ENCODE results near the gene YOD1. TPM values are rescaled to one million over a fixed set of nuclear protein-coding genes. Genes with fewer than 3 reads are reported as not detected.
A peak's percentile ranks its signal among the peaks of the same experiment; 100 is the strongest.

The YOD1 gene
- total and polyA plus RNA-seq, 2 of the 13 experiments (the other 11 are each of a cell fraction or from before 2014, with no cell fraction given): 3.4 to 9.1 TPM

- 0 out of 2 replicates have a peak, but pooled peaks have one; percentile 28 for TF ChIP-seq MYPOP (CRISPR knock-in tag; IDR thresholded peaks at IDR 0.05)
- no peak for TF ChIP-seq ZFP41 (CRISPR knock-in tag; IDR thresholded peaks at IDR 0.05; ENCODE audit: borderline replicate concordance)
- TF ChIP-seq, protein P1, sequence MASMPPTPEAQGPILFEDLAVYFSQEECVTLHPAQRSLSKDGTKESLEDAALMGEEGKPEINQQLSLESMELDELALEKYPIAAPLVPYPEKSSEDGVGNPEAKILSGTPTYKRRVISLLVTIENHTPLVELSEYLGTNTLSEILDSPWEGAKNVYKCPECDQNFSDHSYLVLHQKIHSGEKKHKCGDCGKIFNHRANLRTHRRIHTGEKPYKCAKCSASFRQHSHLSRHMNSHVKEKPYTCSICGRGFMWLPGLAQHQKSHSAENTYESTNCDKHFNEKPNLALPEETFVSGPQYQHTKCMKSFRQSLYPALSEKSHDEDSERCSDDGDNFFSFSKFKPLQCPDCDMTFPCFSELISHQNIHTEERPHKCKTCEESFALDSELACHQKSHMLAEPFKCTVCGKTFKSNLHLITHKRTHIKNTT (CRISPR knock-in tag; IDR thresholded peaks at IDR 0.05): no peak
- no peak for TF ChIP-seq SIN3B (IDR thresholded peaks at IDR 0.05; ENCODE audit: low read length)
- TF ChIP-seq GABPA (IDR thresholded peaks at IDR 0.05; ENCODE audit: low read depth, low read length): no peak
- TF ChIP-seq GABPA (CRISPR knock-in tag; IDR thresholded peaks at IDR 0.05; ENCODE audit: low read depth): no peak
- TF ChIP-seq TBL1XR1 (IDR thresholded peaks at IDR 0.05; ENCODE audit: borderline replicate concordance, low read length, partially characterized antibody): no peak
- TF ChIP-seq STAG1 (CRISPR knock-in tag; IDR thresholded peaks at IDR 0.05): no peak
- no peak for TF ChIP-seq RNF2 (conservative IDR thresholded peaks at IDR 0.05; ENCODE audit: low read depth)
- TF ChIP-seq ZNF556 (CRISPR knock-in tag; IDR thresholded peaks at IDR 0.05; ENCODE audit: borderline replicate concordance): no peak
- no peak for TF ChIP-seq ZSCAN30 (CRISPR knock-in tag; IDR thresholded peaks at IDR 0.05)
- TF ChIP-seq RFX5 (IDR thresholded peaks at IDR 0.05; ENCODE audit: low read depth, low read length): no peak
- 0 out of 2 replicates have a peak, but pooled peaks have one; percentile 48 for TF ChIP-seq ZNF343 (CRISPR knock-in tag; IDR thresholded peaks at IDR 0.05)
- TF ChIP-seq BATF2 (CRISPR knock-in tag; IDR thresholded peaks at IDR 0.05): no peak
- no peak for TF ChIP-seq TAF1 (CRISPR knock-in tag; IDR thresholded peaks at IDR 0.05)
- TF ChIP-seq ETV5 (CRISPR knock-in tag; IDR thresholded peaks at IDR 0.05; ENCODE audit: borderline replicate concordance): peak; percentile 90
- TF ChIP-seq ZNF704 (CRISPR knock-in tag; IDR thresholded peaks at IDR 0.05; ENCODE audit: borderline replicate concordance): no peak
- peak; percentile 33 for TF ChIP-seq YY1 (IDR thresholded peaks at IDR 0.05; ENCODE audit: insufficient read depth, insufficient replicate concordance, low read depth, low read length)
- TF ChIP-seq SNAPC2 (CRISPR knock-in tag; IDR thresholded peaks at IDR 0.05): no peak
- TF ChIP-seq AGO2 (optimal IDR thresholded peaks at IDR 0.05; ENCODE audit: low read depth, low read length): no peak
- no peak for TF ChIP-seq RBM39 (IDR thresholded peaks at IDR 0.05; ENCODE audit: low read depth, low read length, poor library complexity, severe bottlenecking)
- TF ChIP-seq ZMYM3 (CRISPR knock-in tag; IDR thresholded peaks at IDR 0.05): 0 out of 2 replicates have a peak, but pooled peaks have one; percentile 6
- peak; percentile 73 for TF ChIP-seq SAP130 (CRISPR knock-in tag; IDR thresholded peaks at IDR 0.05; ENCODE audit: low read depth)
- TF ChIP-seq ZNF572 (CRISPR knock-in tag; IDR thresholded peaks at IDR 0.05): no peak
- TF ChIP-seq, protein P2, sequence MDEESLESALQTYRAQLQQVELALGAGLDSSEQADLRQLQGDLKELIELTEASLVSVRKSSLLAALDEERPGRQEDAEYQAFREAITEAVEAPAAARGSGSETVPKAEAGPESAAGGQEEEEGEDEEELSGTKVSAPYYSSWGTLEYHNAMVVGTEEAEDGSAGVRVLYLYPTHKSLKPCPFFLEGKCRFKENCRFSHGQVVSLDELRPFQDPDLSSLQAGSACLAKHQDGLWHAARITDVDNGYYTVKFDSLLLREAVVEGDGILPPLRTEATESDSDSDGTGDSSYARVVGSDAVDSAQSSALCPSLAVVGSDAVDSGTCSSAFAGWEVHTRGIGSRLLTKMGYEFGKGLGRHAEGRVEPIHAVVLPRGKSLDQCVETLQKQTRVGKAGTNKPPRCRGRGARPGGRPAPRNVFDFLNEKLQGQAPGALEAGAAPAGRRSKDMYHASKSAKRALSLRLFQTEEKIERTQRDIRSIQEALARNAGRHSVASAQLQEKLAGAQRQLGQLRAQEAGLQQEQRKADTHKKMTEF (CRISPR knock-in tag; IDR thresholded peaks at IDR 0.05): peak; percentile 58; the same call in 1 of the 2 replicates
- peak; percentile 44; the same call in 1 of the 2 replicates for TF ChIP-seq MIER3 (CRISPR knock-in tag; IDR thresholded peaks at IDR 0.05; ENCODE audit: borderline replicate concordance)
- no peak for TF ChIP-seq ZNF34 (CRISPR knock-in tag; IDR thresholded peaks at IDR 0.05; ENCODE audit: borderline replicate concordance)
These were observed 41.7 kb downstream of the YOD1 start (continued) for GRCh38 chr1:207009182-207009850.
